ENCODE data around the gene GASK1A. TPM values are rescaled to one million over a fixed set of nuclear protein-coding genes. Genes with fewer than 3 reads are reported as not detected.

GASK1A gene
- total RNA-seq, 2 donors from 2014 or later, result 35.0 to 80.1 TPM

DNA sequence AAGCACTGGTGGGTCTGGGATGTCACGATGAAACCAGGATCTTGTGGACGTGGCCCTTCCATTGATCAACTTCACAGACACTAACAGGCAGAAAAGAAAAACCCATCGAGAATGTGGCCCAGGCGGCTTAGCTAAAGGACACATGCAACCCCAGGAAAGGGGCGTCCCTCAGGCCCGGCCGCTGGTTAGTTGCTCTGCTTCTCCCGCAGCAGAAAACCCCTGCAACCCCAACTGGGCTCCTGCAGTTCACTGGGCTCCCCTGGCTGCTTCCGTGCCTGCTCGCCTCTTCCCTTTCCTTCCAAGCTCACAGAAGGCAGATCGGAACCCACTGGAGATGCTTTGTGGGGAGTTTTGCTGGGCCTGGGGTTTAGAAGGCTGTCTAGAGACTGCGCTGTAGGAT is 1.1 kb downstream of the GASK1A start:
- intact Hi-C loops (cut with DNase I), result no loop called here
- DNase-seq (ENCODE audit: low spot score), result no peak

DNA sequence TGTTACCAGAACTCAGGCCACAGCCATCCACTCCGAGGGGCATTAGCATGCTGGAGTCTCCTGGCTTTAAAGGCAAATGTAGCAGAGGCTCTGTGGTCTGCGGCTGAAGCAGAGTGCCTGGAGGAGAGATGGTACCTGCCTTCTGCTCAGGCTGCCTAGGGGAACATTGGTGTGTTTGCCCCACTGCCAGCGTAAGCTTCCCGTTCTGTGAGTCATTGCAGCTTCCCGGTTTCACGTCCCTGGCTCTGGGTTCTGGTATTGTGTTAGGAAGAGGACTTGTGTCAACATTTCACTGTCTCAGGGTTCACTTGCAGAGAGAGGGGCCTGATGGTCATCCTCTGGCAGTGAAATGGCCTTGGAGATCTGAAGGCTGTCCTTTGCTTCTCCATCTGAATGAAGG is 1.8 kb downstream of the GASK1A start:
- no peak for DNase-seq (ENCODE audit: low spot score)

DNA sequence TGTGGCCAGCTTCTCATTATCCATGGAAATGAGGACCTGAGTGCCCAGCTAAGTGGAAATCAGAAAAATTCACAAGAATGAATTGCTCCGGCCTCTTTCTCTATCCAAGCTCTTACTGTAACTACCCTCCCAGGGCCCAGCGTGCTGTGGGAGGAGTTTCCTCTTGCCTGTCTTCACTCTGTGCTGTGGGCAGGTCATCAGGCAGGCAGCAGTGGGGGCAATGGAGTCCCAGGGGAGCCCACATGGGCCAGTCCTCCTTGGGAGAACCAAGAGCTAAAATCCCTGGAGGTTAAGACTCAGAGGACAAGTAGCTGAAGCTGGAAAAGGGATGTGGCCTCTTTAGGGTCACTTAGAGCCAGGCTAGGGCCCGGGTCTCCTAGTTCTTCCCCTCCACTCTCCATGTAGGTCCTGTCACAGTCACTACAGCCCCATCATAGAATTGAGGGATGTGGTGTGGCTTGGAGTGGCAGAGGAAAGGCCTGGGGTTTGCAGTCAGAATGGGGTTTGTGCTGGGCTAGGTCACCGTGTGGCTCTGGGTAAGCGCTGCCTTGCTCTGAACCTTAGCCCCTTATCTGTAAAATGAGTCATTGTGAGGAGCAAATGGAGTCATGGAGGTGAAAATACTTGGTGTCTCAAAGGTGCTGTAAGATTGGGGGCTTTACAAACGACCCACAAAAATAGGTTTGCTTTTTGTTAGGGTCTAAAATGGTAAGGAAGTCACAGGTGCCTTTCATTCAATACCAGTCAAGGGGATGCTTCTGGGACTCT is 3.7 kb downstream of the GASK1A start:
- intact Hi-C loops (cut with DNase I), result no loop called here
- no peak for DNase-seq (ENCODE audit: low spot score)

More for the DNA sequence above, 1.8 kb downstream of the GASK1A start:
- intact Hi-C loops (cut with DNase I), result no loop called here

DNA sequence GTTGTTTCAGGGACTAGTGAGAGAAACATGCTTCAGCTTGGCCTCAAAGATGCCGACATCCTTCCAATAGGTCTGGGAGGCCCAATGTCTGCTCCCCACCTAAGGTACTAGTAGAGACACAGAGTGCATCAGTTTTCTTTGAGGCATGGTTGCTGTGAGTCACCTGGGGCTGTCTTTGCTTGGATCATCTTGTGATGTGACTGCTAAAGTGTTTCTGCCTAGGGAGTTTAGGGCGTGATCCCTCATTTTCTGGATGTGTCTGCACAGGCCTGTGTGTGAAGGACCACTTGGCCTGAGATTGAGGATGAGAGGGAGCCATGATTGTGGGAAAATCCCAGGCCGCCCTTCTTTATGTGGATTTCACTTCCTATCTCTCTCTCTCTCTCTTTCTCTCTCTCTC is 4.8 kb downstream of the GASK1A start:
- no peak for DNase-seq (ENCODE audit: low spot score)
- intact Hi-C loops (cut with DNase I), result no loop called here

DNA sequence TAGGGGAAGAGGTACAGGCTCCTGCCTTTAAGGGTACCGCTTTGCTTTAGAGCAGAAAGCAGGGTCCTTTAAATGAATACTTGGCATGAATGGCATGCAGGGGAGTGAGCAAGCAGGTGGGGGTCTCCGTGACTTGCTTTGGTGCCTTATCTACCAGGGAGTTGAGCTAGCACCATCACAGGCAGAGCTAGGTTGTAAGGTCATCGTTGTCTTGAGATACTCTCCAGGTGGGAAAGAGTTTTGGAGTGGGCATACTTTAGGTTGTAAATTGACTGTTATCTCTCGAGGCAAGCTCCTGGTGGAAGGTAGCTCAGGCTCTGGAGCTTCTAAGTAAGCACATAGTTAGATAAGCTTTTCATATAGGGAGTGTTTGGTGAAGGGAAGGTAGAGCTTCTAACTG is 5.6 kb downstream of the GASK1A start:
- no peak for DNase-seq (ENCODE audit: low spot score)
- intact Hi-C loops (cut with DNase I), result no loop called here

DNA sequence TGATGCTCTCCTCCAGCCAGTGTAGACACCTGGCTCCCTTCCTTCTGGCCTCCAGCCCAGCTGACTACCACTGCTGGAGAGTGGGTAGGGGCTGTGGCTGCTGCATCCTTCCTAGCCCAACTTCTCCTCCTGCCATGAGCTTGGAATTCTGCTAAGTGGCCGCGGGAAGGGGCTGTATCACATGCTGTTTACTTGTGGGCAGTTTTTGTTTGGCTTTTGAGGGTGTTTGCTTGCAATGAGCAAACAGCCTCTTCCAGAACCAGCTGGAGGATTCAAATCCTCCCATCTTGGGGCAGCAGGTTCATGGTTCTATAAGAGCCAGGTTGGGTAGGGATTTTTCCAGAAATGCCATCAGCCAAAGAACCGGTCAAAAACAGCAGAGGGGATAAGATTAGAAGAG is 9.0 kb downstream of the GASK1A start:
- DNase-seq (ENCODE audit: low spot score), result no peak
- intact Hi-C loops (cut with DNase I), result no loop called here

DNA sequence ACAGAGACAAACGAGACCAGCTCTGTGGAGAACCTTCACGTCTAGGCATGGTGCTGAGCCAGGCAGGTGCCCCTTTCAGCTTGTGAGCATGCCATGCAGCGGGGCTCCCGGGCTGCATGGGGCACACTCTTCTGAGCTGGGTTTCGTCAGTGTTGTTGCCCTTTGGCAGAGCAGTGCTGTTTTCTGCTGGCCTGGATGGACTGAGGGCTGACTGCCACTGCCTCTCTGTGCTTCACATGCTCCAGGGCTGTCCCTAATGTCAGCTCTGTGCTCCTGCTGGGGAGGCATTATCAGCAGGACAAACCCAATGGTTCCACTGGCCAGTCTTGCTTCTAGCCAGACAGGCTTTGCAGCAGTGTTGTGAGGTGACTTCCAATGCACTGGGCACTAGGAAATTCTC is 9.5 kb downstream of the GASK1A start:
- intact Hi-C loops (cut with DNase I), result no loop called here
- DNase-seq (ENCODE audit: low spot score), result no peak

DNA sequence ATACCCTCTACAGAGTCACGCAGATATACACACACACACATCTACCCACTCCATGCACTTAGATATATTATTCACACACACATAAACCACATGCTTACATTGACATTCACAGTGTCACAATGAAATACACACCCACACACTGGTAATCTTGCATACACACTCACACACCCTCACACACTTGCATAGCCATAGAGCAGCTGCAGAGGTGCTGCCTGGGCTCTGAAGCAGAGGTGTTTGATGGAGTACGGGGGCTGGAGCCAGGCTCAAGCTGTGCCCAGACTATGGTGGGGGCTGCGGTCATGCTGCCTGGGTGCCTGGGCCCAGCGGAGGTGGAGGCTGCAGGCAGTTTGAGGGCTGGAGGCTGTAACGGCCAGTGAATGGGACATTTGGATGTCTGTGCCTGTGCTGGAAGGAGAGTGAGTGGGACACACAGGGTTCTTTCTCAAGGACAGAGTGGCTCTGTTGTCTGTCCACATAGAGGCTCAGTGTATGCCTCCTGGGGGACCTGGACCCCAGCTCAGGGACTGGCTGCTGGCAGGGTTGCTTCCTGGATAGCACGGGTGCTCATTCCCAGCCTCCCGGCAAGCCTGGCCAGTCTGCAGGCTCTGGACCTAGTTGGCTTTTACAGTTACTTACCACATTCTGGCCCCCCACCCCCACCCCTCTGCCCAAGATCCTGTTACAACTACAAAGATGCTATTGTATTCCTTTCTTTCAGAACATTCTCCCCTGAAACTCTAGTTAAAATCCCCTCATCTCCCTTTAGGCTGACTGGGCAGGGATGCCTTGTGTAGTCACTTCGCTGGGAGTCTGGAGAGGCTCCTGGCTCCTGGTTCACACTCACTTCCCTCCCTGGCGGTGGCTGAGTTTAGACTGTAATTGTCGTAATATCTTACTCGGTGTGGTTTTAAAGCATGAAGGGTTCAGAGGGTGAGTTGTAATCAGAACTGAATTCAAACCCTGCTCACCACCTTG is 12.5 kb downstream of the GASK1A start:
- DNase-seq (ENCODE audit: low spot score), result no peak
- intact Hi-C loops (cut with DNase I), result no loop called here

DNA sequence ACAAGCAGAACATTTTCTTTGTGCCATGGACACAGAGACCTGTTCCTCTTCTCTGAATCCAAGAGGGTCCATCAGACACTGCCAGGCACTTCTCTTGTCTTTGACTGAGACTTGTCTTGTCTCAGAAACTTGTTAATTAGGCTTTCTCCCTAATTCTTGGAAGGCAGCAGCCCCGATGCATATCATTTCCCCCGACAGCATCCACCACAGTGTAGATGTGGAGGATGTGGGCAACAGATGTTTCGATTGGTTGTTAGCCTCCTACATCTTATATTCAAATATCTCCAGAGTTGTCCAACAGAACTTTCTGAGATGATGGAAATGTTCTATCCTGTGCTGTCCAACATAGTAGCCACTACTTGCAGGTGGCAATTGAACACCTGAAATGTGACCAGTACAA is 15.5 kb downstream of the GASK1A start:
- intact Hi-C loops (cut with DNase I), result no loop called here
- no peak for DNase-seq (ENCODE audit: low spot score)

DNA sequence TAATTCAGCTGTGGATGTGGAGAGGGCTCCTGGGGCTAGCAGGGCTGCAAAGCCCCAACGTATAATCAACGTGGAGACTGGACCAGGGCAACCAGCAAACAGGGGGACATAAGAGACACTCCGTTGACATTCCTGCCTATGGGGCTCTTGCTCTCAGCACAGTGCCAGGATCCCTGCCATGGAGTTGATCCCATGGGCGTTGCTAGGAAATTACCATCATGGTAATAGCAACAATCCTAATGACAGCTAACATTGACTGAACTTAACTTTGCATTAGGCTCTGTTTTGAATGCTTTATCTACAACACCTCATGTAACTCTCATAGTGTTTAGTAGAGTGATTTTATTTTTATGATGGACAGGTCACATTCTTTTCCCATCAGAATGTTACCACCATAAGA is 16.9 kb downstream of the GASK1A start:
- no peak for DNase-seq (ENCODE audit: low spot score)
- intact Hi-C loops (cut with DNase I), result no loop called here

DNA sequence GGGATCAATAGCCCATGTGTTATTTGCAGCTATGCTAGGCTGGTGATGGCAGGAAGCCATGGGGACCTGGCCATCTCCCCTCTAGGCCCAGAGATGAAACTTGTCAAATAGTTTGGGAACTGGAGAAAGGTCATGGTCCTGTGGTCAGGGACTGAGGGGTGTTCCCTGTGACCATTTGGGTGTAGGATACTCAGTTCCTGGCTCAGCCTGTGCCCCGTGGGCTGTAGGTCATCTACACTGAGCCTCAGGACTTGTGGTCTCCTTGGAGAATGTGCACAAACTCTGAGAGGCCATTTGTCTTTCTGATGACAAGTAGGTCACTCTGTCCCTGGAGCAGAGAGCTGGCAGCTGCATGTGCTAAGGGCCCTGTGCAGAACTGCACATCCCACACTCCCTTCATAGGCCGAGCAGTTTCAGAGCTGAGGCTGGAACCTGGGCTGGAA is 17.5 kb downstream of the GASK1A start:
- peak; percentile 86 for DNase-seq (ENCODE audit: low spot score)
- intact Hi-C loops (cut with DNase I), result no loop called here

DNA sequence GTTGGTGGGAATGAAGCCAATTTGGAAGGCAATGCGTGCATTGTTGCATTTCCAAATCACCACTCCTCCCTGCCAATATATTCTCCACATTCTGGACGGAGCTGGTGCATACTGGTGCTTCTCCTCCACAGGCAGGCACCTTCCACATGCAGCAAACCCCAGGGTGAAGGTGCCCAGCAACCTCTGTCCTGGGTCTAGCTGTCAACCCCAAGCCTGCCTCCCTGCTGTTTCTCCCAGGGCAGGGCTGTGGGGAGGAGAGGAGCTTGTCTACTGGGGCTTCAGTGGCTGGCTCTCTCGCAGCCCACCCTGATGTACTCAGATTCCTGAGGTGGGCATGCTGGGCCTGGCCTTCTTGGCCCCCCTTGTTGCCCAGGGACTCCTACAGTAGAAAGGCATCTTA is 20.1 kb downstream of the GASK1A start:
- intact Hi-C loops (cut with DNase I), result no loop called here
- no peak for DNase-seq (ENCODE audit: low spot score)

DNA sequence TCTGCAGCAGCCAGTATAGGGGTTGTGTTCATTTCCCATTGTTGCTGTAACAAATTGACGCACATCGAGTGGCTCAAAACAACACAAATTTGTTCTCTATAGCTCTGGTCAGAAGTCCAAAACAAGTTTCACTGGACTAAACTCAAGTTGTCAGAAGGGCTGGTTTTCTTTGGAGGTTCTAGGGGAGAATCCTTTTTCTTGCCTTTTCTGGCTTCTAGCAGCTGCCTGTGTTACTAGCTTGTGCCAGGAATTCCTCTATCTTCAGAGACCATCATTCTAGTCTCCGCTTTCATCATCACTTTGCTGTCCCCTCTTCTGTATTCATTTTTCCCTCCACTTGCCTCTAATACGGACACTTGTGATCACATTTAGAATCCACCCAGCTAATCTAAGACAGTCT is 20.5 kb downstream of the GASK1A start:
- DNase-seq (ENCODE audit: low spot score), result no peak

DNA sequence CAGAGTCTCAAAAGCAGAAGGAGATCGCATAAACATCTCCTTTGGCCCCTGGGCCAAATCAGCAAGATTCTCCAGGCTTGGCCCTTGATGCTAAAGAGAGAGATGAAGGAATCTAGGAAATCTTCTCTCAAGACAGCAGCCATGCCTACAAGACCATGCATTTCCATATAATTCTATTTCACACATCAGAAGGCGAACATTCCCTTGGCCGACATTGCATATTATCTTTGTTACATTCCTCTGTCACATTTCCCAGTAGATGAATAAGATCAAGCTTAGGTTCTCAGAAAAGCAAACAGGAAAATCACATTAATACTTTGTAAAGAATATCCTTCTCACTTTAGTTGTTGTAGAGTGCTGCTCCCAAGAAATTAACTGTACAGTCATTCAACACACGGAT is 21.3 kb downstream of the GASK1A start:
- intact Hi-C loops (cut with DNase I), result no loop called here

More for the DNA sequence above, 20.5 kb downstream of the GASK1A start:
- intact Hi-C loops (cut with DNase I), result no loop called here

DNA sequence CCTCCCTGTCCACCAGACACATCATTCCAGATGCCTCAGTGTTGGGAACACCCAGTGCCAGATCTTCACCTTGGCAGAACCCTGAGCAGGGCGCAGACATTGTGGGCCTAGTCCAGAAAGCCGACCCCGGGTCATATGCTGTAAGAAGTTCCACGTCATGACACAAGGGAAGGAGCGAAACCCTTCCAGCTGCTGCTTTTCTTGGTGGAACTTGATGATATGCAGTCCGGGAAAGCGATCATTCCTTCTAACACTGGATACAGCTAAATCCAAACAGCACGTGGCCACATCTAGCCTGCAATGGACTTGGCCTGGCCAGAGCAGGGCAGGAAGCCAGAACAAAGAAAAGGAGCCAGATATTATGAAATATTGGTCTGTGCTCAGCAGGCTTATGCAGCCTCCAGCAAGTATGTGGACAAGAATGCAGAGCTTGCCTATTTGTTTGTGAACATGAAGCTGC is 22.0 kb downstream of the GASK1A start:
- peak; percentile 97 for DNase-seq (ENCODE audit: low spot score)
- intact Hi-C loops (cut with DNase I), result no loop called here

More for the DNA sequence above, 21.3 kb downstream of the GASK1A start:
- DNase-seq (ENCODE audit: low spot score), result no peak

DNA sequence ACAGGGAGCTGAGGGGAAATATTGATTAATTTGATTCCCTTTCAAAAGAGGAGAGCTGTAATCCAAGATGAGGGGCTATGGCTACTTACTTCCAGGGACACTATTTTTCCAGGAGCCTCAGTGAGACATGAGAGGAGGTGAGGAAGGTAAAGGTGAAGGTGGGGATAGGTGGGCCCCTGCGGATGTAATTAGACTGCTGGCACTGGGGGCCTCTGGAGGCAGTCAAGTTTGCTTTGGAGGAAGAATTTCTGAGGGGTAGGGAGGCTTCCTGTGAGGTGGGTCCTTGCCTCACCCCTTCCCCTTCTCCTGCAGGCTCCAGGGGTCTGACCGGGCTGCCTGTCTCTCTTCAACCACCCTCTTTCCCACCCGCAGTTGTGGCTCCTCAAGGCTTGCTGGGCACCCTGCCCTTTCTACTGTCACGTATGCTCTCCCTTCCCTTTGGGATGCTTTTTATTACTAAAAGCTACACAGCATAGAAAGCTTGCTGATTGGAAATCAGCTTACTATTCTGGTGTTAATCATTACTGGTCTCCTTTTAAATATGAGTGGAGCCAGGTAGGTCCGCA is 22.5 kb downstream of the GASK1A start:
- intact Hi-C loops (cut with DNase I), result no loop called here
- DNase-seq (ENCODE audit: low spot score), result no peak

DNA sequence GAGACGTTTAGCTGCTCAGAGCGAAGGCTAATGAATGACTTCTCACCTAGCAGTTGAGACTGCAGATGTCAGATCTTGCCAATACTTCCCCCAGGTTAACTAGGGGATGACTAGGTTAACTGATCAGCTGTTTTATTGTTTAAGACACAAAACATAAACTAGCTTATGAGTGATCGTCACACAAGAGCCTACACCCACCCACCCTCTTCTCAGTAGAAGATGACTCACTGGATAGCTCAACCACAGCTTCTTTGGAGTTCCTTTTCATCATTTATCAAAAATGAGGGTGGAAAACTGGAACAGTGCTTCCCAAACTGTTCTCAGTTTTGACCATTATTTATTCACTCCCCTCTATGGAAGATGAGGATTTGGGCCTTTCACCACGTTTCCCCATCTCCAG is 25.2 kb downstream of the GASK1A start:
- no peak for DNase-seq (ENCODE audit: low spot score)
- intact Hi-C loops (cut with DNase I), result no loop called here

DNA sequence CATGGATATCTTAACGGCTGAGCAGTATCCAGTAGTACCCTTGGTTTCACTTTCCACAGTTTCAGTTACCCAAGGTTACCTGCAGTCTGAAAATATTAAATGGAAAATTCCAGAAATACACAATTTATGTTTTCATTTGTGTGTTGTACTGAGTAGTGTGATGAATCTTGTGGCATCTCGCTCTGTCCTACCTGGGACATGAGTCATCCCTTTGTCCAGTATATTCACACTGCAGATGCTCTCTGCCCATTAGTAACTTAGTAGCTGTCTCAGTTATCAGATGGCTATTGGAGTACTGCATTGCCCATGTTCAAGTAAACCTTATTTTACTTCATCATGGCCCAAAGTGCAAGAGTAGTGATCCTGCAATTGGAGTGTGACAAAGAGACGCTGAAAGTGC is 26.1 kb downstream of the GASK1A start:
- DNase-seq (ENCODE audit: low spot score), result no peak
- intact Hi-C loops (cut with DNase I), result no loop called here

DNA sequence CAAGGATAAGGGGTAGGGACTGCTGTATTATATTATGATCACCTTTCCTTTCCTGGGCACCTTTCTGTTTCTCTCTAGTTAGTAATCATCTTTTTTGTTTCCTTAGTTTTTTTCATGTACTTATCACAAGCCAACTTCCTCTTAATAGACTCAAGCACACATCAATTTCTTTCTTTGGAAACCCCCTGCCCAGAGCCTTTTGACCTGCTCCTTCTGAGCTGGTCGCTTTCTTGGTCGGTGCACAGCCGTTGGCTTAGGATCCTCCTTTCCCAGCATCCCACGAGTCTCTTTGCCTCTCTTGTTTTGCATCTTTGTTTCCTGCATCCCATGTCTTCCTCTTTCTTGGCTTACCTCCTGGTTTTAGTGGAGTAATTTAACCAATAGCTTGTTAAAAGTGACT is 26.9 kb downstream of the GASK1A start:
- no peak for DNase-seq (ENCODE audit: low spot score)
- intact Hi-C loops (cut with DNase I), result no loop called here

DNA sequence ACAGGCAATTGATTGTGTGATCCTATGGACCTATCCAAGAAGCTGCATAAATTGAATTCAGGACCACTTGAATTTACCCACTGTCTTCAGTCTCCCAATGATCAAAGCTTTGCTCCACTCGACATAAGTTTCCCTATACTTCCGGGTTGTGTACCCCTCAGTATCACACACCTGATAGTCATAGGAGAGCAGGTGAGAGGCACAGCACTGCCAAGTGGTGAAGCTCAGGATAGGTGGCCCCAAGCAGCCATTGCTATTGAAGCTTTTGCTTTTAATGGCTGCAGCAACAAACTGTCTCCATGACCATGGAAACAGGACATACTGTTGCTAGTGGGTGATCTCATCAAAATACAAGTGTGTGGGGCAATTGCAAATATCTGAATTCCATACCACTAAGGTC is 27.7 kb downstream of the GASK1A start:
- DNase-seq (ENCODE audit: low spot score), result no peak
- intact Hi-C loops (cut with DNase I), result no loop called here
